Heart left ventricle (tissue), 13 donors: ENCODE results near the gene ALOX15.

ENCODE experiments used
- POLR2A ChIP-seq, 2 donors: fragments of 450-650 bp; IDR thresholded peaks; one replicate each; pipeline ENCODE4 v1.6.1; 2017; ENCODE audit warnings: antibody characterized with exemption in 2 of 2, mild to moderate bottlenecking in 2 of 2, moderate library complexity in 2 of 2
- TF ChIP-seq, protein P1 (sequence below), 12 donors: fragments of 200-600 bp; sonication (generic) in 4 of 12; IDR thresholded peaks; one replicate each; pipeline versions ENCODE4 v1.5.0 to v1.8.0; 2018 to 2022; ENCODE audit warnings: antibody characterized with exemption in 12 of 12, mild to moderate bottlenecking in 5 of 12
- donor health status: ischemic (EF 13 %, LVEDD 7.1; RV severe dilation, severe dysfunction).
- donor health status: DM: no; HTN: yes; CAD: no.
- donor health status: DM: no; HTN: no; CAD: no.
- donor health status: ischemic (EF 25% LVEDD 6.9; RV normal size, moderate dysfunction).
- donor health status: ischemic (EF 25% LVEDD 5.7; RV mildly dilated, moderate dysfunction).
- donor health status: ischemic (EF 35%, LVEDD 5.7; RV mildly dilated, moderate dysfunction).
- donor health status: nonischemic (EF 11% LVEDD 7.7; RV severe dilation, severe dysfunction).
- donor health status: DM: yes; HTN: yes; CAD: no.
- donor health status: PGD.
- donor health status: ischemic (EF 29% LVEDD 5.4; RV normal size, mild dysfunction).
- donor health status: nonischemic (EF 23%, LVEDD 6.1; RV moderate dilation, normal function).

DNA sequence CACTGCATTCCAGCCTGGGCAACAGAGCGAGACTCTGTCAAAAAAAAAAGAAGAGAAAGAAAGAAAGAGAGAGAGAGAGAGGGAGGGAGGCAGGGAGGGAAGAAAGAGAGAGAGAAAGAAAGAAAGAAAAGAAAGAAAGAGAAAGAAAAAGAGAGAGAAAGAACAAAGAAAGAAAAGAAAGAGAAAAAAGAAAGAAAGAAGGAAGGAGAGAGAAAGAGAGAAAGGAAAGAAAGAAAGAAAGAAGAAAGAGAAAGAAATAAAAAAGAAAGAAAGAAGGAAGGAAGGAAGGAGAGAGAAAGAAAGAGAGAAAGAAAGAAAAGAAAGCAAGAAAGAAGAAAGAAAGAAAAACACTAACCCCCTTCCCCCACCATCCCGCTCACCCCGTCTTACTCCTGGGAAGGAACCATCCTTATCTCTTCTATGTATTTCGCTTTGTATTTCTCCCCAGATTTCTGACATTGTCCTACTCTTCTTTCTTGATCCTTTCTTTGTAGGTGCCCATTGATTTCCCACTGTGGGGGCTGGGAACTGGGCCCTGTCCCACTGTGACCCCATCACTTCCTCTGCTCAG lies 20.9 kb downstream of the ALOX15 start:
- TF ChIP-seq, protein P1, sequence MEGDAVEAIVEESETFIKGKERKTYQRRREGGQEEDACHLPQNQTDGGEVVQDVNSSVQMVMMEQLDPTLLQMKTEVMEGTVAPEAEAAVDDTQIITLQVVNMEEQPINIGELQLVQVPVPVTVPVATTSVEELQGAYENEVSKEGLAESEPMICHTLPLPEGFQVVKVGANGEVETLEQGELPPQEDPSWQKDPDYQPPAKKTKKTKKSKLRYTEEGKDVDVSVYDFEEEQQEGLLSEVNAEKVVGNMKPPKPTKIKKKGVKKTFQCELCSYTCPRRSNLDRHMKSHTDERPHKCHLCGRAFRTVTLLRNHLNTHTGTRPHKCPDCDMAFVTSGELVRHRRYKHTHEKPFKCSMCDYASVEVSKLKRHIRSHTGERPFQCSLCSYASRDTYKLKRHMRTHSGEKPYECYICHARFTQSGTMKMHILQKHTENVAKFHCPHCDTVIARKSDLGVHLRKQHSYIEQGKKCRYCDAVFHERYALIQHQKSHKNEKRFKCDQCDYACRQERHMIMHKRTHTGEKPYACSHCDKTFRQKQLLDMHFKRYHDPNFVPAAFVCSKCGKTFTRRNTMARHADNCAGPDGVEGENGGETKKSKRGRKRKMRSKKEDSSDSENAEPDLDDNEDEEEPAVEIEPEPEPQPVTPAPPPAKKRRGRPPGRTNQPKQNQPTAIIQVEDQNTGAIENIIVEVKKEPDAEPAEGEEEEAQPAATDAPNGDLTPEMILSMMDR (IDR thresholded peaks at IDR 0.05), result no peak
- TF ChIP-seq POLR2A (IDR thresholded peaks at IDR 0.05), result no peak
